Activated CD8-positive, alpha-beta memory T cell treated with anti-CD3 and anti-CD28 coated beads for 36 hours (primary cell): ENCODE measurements around the gene FOXN4. TPM values are rescaled to one million over a fixed set of nuclear protein-coding genes. Genes with fewer than 3 reads are reported as not detected.

Experiments used
- CTCF ChIA-PET: fragments of 350-600 bp; sonication (Branson Sonifier 250); formaldehyde crosslinking; loops from one replicate; lab custom pipeline; 2021; ENCODE audit warnings: antibody characterized with exemption; lab: Charles Lee
- POLR2A ChIA-PET: fragments of 350-600 bp; sonication (Branson Sonifier 250); formaldehyde crosslinking; loops from one replicate; lab custom pipeline; 2021; ENCODE audit warnings: antibody characterized with exemption; lab: Charles Lee
- total RNA-seq, 2 experiments: library from RNA; stranded (reverse); gene quantifications; one replicate each; pipeline ENCODE4 v1.2.3, GENCODE V29; 2021

The FOXN4 gene
- total RNA-seq, 2 experiments from 2014 or later, result not detected

DNA sequence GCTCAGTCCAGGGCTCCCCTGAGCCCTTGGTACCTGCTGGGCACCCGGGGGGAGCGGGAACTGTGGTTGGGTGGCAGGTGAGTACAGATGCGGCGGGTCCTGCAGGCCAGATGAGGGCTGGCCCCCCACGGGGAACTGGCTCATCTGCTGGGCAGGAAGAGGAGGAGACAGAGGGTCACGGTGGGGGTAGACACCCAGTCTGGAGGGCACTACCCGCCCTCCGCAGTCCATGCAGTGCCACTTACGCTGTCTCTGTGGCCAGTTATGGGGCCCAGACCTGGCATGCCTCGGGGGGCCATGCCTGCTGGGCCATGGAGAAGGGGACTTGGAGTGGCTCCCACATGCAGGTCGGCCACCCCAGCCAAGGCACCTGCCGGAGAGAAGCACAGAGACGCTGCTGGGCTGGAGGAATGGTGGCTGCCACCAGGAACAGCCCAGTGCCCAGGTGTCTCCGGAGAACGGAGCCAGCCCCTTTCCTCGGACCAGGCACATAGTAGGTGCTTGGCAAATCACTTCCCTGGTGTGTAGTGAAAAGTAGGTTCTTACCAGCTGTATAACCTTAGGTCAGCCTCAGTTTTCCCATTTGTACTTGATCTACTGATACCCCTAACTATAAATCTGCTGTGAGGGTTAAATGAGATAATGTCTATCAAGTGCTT lies 21.1 kb downstream of the FOXN4 start:
- CTCF ChIA-PET, result interaction anchor here (0.6 kb wide), 1 partner anchor 83 kb away, joined by 3 read pairs; no protein-coding TSS in a partner anchor
- POLR2A ChIA-PET, result no interaction called here

DNA sequence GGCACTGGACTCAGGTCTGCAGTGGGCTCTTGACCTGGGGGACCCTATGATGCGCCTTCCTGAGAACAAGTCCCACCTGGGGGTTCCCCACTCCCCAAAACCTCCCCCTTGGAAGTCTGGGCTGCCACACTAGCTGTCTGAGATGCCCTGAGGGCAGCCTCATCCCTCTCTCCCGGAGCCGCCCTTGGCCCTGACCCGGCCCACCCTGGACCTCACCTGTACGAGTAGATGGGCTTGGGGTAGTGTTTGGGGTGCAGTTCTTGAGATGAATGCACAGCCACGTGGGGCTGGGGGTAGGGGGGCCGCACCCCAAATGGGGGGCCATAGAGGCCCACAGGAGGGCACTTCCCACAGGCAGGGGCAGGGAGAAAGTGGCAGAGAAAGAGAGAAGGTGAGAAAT lies 21.9 kb downstream of the FOXN4 start:
- ChIA-PET POLR2A (no interaction called here), CTCF (no interaction called here)

DNA sequence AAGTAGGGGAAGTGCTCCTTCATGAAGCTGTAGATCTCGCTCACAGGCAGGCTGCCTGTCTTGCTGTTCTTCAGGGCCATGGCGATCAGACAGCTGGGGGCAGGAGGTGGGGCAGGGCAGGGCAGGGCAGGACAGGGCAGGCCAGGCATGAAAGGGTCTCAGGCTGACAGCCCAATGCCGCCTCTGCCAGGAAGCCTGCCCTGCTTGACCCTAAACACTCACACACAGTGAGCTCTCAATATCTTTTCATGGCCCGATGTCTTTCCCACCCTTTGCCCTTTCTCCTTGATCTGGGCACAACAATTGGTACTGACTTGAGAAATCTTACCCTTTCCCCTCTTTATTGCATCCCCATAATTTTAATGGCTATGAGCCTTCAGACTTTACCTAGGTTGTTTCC lies 22.4 kb downstream of the FOXN4 start:
- ChIA-PET CTCF (no interaction called here), POLR2A (no interaction called here)

DNA sequence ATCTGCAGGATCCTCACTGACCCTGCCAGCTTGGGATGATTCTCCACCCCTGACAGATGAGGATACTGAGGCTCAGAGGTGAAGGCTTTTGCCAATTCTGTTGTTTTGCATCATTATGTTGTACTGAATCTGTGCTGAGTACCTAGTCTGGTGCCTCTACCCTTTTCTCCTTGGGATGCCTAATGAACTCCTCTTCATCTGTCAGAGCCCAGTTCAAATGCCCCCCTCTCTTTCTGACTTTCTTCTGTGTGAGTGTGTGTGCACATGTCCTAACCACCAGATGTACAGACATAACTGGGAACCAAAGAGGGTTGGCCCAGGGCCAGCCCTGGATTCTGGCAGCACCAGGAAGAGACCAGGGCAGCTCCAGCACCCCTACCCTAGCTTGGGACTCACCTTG lies 22.8 kb downstream of the FOXN4 start:
- ChIA-PET POLR2A (no interaction called here), CTCF (no interaction called here)

DNA sequence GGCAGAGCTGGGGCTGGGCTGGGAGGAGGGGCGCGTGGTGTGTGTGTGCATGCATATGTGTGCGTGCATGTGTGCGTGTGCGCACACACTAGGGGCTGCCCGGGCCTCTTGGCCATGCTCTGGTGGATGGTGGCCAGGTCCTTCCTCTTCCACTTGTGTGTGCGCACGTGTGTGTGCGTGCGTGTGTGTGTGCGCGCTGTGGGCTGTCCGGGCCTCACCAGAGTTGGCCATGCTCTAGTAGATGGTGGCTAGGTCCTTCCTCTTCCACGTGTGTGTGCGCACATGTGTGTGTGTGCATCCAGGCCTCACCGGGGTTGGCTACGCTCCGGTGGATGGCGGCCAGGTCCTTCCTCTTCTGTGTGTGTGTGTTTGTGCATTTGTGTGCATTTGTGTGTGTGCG lies 24.7 kb downstream of the FOXN4 start:
- CTCF ChIA-PET, result no interaction called here

GRCh38 chr12:109281452-109281851 lies 27.6 kb downstream of the FOXN4 start:
- POLR2A ChIA-PET, result no interaction called here
- CTCF ChIA-PET, result no interaction called here

More for the DNA sequence above, 24.7 kb downstream of the FOXN4 start:
- POLR2A ChIA-PET, result no interaction called here

DNA sequence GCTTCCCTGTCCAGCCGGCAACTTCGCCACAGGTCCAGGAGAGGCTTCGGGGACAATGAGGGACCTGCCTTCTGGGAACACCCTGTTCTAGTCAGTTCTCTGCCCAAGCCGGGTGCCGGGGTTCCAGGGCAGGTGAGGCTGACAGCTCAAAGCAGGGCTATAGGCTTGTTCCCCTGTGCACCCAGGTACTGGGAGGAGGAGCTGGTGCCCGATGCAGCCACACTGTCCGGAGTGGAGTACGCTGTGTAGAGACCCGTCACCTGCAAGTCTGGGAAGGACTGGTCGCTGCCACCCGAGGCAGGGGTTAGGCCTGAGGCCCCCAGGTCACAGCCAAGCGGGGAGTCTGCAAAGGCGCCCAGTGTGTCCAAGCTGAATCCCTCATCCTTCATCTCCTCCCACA lies 29.6 kb downstream of the FOXN4 start:
- ChIA-PET CTCF (no interaction called here), POLR2A (no interaction called here)

- ChIA-PET POLR2A (no interaction called here), CTCF (no interaction called here)
These were observed 30.2 kb downstream of the FOXN4 start for GRCh38 chr12:109278912-109279311.

- ChIA-PET POLR2A (no interaction called here), CTCF (no interaction called here)
These were observed 31.0 kb downstream of the FOXN4 start for GRCh38 chr12:109277899-109278762.

- CTCF ChIA-PET, result no interaction called here
- POLR2A ChIA-PET, result no interaction called here
These were observed 31.7 kb downstream of the FOXN4 start for GRCh38 chr12:109277255-109277898.

- ChIA-PET POLR2A (no interaction called here), CTCF (no interaction called here)
These were observed 32.9 kb downstream of the FOXN4 start for GRCh38 chr12:109276160-109276559.

GRCh38 chr12:109275173-109275572 lies 33.9 kb downstream of the FOXN4 start:
- ChIA-PET CTCF (no interaction called here), POLR2A (no interaction called here)

GRCh38 chr12:109274381-109274780 lies 34.7 kb downstream of the FOXN4 start:
- POLR2A ChIA-PET, result no interaction called here
- CTCF ChIA-PET, result no interaction called here

GRCh38 chr12:109273354-109273753 lies 35.7 kb downstream of the FOXN4 start:
- ChIA-PET CTCF (no interaction called here), POLR2A (no interaction called here)

DNA sequence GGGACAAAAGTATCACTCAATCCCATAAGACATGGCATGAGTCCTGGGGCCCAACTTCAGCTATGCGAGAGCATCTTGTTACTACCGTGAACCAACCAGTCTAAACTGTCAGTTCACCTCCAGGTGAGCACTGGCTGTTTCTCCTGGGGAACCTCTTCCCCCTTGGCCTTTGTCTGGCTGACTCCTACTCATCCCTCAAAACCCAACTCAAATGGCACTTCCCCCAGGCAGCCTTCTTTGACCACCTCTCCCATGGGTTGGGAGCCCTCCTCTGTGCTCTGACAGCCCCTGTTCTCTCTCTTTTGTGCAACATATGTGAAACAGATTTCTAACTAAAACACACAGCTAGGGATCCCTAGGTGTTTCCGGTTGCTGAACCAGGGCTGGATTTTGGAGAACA lies 37.7 kb downstream of the FOXN4 start:
- ChIA-PET POLR2A (no interaction called here), CTCF (no interaction called here)

DNA sequence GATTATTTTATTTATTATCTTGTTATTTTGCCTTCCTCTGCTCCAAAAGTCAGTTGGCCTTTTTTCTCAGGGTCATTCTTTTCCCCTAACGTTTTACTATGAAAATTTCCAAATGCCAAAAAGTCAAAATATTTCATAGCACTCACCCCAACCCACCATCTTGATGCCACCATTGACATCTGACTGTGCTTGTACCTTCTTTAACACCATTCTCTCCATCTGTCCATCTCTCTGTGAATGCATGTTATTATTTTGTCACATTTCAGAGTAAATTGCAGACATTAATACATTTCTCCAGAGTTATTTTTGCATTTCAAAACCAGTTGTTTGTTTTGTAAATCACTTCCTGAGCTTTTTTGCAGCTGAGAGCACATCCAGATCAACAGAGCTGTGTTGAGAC lies 38.6 kb downstream of the FOXN4 start:
- ChIA-PET CTCF (no interaction called here), POLR2A (no interaction called here)

- CTCF ChIA-PET, result no interaction called here
- POLR2A ChIA-PET, result no interaction called here
These were observed 39.7 kb downstream of the FOXN4 start for GRCh38 chr12:109269428-109269827.

DNA sequence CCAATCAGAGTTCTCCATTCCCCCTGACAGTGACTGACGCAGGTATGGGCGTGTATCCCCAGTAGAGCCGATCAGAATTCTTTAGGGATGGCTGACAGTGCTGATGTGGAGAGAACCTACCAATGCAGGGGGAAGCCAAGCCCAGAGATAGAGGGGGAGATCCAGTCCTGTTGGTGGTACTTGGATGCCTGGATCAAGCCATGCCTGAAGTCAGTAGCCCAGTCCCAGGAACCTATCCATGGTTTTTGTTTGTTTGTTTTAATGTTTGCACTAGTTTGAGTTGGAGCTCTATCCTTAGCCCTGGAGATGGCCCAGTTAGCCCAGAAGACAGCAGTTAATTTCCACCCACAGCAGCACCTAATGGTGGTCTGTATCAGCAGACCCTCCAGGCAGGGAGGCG lies 40.2 kb downstream of the FOXN4 start:
- CTCF ChIA-PET, result no interaction called here
- POLR2A ChIA-PET, result no interaction called here

GRCh38 chr12:109267361-109267760 lies 41.7 kb downstream of the FOXN4 start:
- CTCF ChIA-PET, result no interaction called here

GRCh38 chr12:109266106-109266879 lies 42.8 kb downstream of the FOXN4 start:
- ChIA-PET CTCF (no interaction called here), POLR2A (no interaction called here)

More at GRCh38 chr12:109267361-109267760, 41.7 kb downstream of the FOXN4 start:
- POLR2A ChIA-PET, result no interaction called here
